ENCODE data around the gene CDK17. TPM values are rescaled to one million over a fixed set of nuclear protein-coding genes. Genes with fewer than 3 reads are reported as not detected.
"Not testable (repeated sequence)": the region's sequence is repeated elsewhere in the genome, so short reads cannot be mapped to it uniquely, and the experiment has no call there.

Gene CDK17
- polyA plus RNA-seq, 1 of the 3 experiments (the other 2 are of a cell fraction) = 11.7 TPM

- H3K27me3 ChIP-seq (ENCODE audit: insufficient read depth); H2AFZ ChIP-seq (ENCODE audit: low read depth); H4K20me1 ChIP-seq (ENCODE audit: insufficient read depth); H3K9ac ChIP-seq; DNase-seq; H3K4me1 ChIP-seq (ENCODE audit: control insufficient read depth in 1 of 2, insufficient read depth in 2 of 2, low read depth in 1 of 2, low read length in 1 of 2); H3K9me2 ChIP-seq; H3K9me3 ChIP-seq: not testable (repeated sequence)
- H3K27ac ChIP-seq (ENCODE audit: low read depth in 2 of 2, low read length in 1 of 2) = peak overlapping the region; percentile 33 to 50; a peak in 3 of 4 replicates
- H3K79me2 ChIP-seq (ENCODE audit: insufficient read depth) = peaks cover 71% of the 10 kb centered on the region
- H3K36me3 ChIP-seq (replicated peaks in 1 of 2; ENCODE audit: control insufficient read depth in 1 of 2, insufficient read depth in 2 of 2, low read length in 1 of 2) = peaks cover 16 to 30% of the 10 kb centered on the region in 2 experiments
- H3K4me2 ChIP-seq = peak overlapping the region; percentile 13; the same call in 1 of the 2 replicates
- CTCF ChIA-PET = interaction anchor here (1.3 kb wide), 1 partner anchor 101 kb away, joined by 3 read pairs; no protein-coding TSS in a partner anchor
- POLR2A ChIA-PET = interaction anchor here (0.7 kb wide), 1 partner anchor 76 kb away, joined by 3 read pairs; no protein-coding TSS in a partner anchor
- TF ChIP-seq YY1 (IDR thresholded peaks at IDR 0.05; ENCODE audit: low read depth) = peak; percentile 56; the same call in 1 of the 2 replicates
- 76% methylated on average over 7 of the region's 33 CpGs for WGBS (ENCODE audit: low lambda C conversion rate)
- H3F3A ChIP-seq (replicated peaks; ENCODE audit: insufficient read depth) = peaks cover 19% of the 10 kb centered on the region
- peak overlapping the region; percentile 34 to 49; a peak in 2 of 4 replicates for H3K4me3 ChIP-seq (ENCODE audit: low read depth in 2 of 2, low read length in 1 of 2)
These were observed 84.3 kb downstream of the CDK17 start for GRCh38 chr12:96315741-96316481.

- 78% methylated on average over 2 of the region's 2 CpGs for WGBS (ENCODE audit: low lambda C conversion rate)
- POLR2A ChIA-PET = no interaction called here
- peaks cover 77% of the 10 kb centered on the region for H3K79me2 ChIP-seq (ENCODE audit: insufficient read depth)
- no peaks in the 10 kb centered on the region for H3K9me2 ChIP-seq
- no peak overlapping the region for H3K4me2 ChIP-seq
- peaks cover 19% of the 10 kb centered on the region for H3F3A ChIP-seq (replicated peaks; ENCODE audit: insufficient read depth)
- H3K9ac ChIP-seq = no peak overlapping the region
- no peaks in the 10 kb centered on the region; a peak in 1 of 4 replicates for H3K4me1 ChIP-seq (ENCODE audit: control insufficient read depth in 1 of 2, insufficient read depth in 2 of 2, low read depth in 1 of 2, low read length in 1 of 2)
- H2AFZ ChIP-seq (ENCODE audit: low read depth) = no peak overlapping the region
- no peak for TF ChIP-seq FOXJ3 (CRISPR knock-in tag; IDR thresholded peaks at IDR 0.05)
- no peak for TF ChIP-seq IRF3 (IDR thresholded peaks at IDR 0.05; ENCODE audit: low read depth, low read length)
- TF ChIP-seq FOXM1 (IDR thresholded peaks at IDR 0.05; ENCODE audit: low read depth) = no peak
- no peak for TF ChIP-seq NFIC (IDR thresholded peaks at IDR 0.05; ENCODE audit: borderline replicate concordance)
- no peak for TF ChIP-seq RCOR1 (IDR thresholded peaks at IDR 0.05; ENCODE audit: low read length)
- TF ChIP-seq EP300 (IDR thresholded peaks at IDR 0.05; ENCODE audit: borderline replicate concordance in 1 of 2, low read depth in 1 of 2, low read length in 1 of 2) = no peak
- TF ChIP-seq MXI1 (IDR thresholded peaks at IDR 0.05; ENCODE audit: low read depth, low read length) = no peak
- TF ChIP-seq ELF1 (IDR thresholded peaks at IDR 0.05) = no peak
- no peak for TF ChIP-seq ZBTB33 (IDR thresholded peaks at IDR 0.05; ENCODE audit: borderline replicate concordance, low read depth)
- TF ChIP-seq CTCF (IDR thresholded peaks at IDR 0.05) = no peak
- TF ChIP-seq RXRA (IDR thresholded peaks at IDR 0.05; ENCODE audit: borderline replicate concordance, low read depth) = no peak
- no peak overlapping the region for H3K4me3 ChIP-seq (ENCODE audit: low read depth in 2 of 2, low read length in 1 of 2)
- no peaks in the 10 kb centered on the region for H3K27me3 ChIP-seq (ENCODE audit: insufficient read depth)
- 0 out of 2 replicates have a peak, but pooled peaks cover 2% of the 10 kb centered on the region for H4K20me1 ChIP-seq (ENCODE audit: insufficient read depth)
- CTCF ChIA-PET = interaction anchor here (1.3 kb wide), 1 partner anchor 100 kb away, joined by 3 read pairs; no protein-coding TSS in a partner anchor
- H3K27ac ChIP-seq (ENCODE audit: low read depth in 2 of 2, low read length in 1 of 2) = no peak overlapping the region
- DNase-seq = no peak
- peaks cover 26 to 41% of the 10 kb centered on the region in 2 experiments for H3K36me3 ChIP-seq (replicated peaks in 1 of 2; ENCODE audit: control insufficient read depth in 1 of 2, insufficient read depth in 2 of 2, low read length in 1 of 2)
- H3K9me3 ChIP-seq = no peaks in the 10 kb centered on the region
These were observed 85.5 kb downstream of the CDK17 start for GRCh38 chr12:96314723-96315122.
